NT2/D1 (cell line): Measurements from ENCODE around the gene CHST8.

Experiments
- YY1 ChIP-seq: IDR thresholded peaks from 2 replicates; pipeline ENCODE4 v1.6.1; 2011; ENCODE audit not compliant: insufficient read length, insufficient read depth
- ZNF274 ChIP-seq: IDR thresholded peaks from 2 replicates; pipeline ENCODE4 v1.6.1; 2011; ENCODE audit warnings: mild to moderate bottlenecking, low read depth, low read length

DNA sequence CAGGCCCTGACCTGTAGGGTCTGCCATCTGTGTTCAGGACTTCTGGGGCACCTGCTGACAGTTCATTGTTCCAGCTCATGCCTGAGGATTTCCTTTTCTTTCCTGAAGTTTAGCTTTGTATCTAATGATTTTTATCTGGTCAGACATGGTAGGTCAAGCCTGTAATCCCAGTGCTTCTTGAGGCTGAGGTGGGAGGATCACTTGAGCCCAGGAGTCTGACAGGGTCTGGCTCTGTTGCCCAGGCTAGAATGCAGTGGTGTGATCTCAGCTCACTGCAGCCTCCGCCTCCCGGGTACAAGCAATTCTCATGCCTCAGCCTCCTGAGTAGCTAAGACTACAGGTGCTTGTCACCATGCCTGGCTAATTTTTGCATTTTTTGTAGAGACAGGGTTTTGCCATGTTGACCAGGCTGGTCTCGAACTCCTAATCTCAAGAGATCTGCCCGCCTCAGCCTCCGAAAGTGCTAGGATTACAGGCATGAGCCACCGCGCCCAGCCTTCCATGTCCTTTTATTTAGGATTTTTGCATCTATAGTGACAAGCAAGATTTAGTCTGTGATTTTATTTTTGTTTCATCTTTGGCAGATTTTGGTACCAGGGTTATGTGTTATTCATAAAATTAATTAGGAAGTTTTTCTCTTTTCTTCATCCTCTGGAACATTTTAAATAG is 33.2 kb downstream of the CHST8 start:
- TF ChIP-seq YY1 (no peak), ZNF274 (no peak)
